ENCODE measurements around the gene CDO1.

Gene CDO1

GRCh38 chr5:115778417-115778816, 38.0 kb downstream of the CDO1 start:
- DNase-seq = no peak

GRCh38 chr5:115776989-115777388, 39.5 kb downstream of the CDO1 start:
- no peak for DNase-seq

- no peak for DNase-seq
Observed at GRCh38 chr5:115775999-115776398, 40.5 kb downstream of the CDO1 start.

- no peak for DNase-seq
Observed at GRCh38 chr5:115774684-115775083, 41.8 kb downstream of the CDO1 start.

- DNase-seq = no peak
Observed at GRCh38 chr5:115772731-115773475, 43.6 kb downstream of the CDO1 start.

- no peak for DNase-seq
Observed at GRCh38 chr5:115770466-115770865, 46.0 kb downstream of the CDO1 start.

- no peak for DNase-seq
Observed at GRCh38 chr5:115767424-115767823, 49.0 kb downstream of the CDO1 start.

- no peak for DNase-seq
Observed at GRCh38 chr5:115766608-115767007, 49.9 kb downstream of the CDO1 start.

- DNase-seq = no peak
Observed at GRCh38 chr5:115758356-115758755, 58.1 kb downstream of the CDO1 start.

- no peak for DNase-seq
Observed at GRCh38 chr5:115755675-115756074, 60.8 kb downstream of the CDO1 start.

All from activated T-cell treated with anti-CD3 and anti-CD28 coated beads, Interleukin-2, amount 50 U/mL, for 1 hour (primary cell).